ENCODE data around the gene ZBTB7B. TPM values are rescaled to one million over a fixed set of nuclear protein-coding genes. Genes with fewer than 3 reads are reported as not detected.

ZBTB7B gene
- total RNA-seq, 2 experiments from 2014 or later, result 16.3 to 23.2 TPM

GRCh38 chr1:155033524-155033923 lies 30.9 kb downstream of the ZBTB7B start, which contains the start of the genes DCST1 and DCST2:
DCST1 (plus strand) TSS chr1:155033824; CDS start chr1:155034037, 213 bp downstream.
DCST2 (minus strand) TSS chr1:155033781; CDS start chr1:155033701, 80 bp downstream.
- H3K27ac ChIP-seq (ENCODE audit: low read depth, low read length, poor library complexity, severe bottlenecking), result no peak within 1 kb of the TSS
- TF ChIP-seq EZH2phosphoT487 (IDR thresholded peaks at IDR 0.05; ENCODE audit: borderline replicate concordance, low read depth, low read length) (no peak), CTCF (conservative IDR thresholded peaks at IDR 0.05; ENCODE audit: low read length) (no peak)
- H3K79me2 ChIP-seq (ENCODE audit: insufficient read depth, low read depth, low read length), result no peaks in the 10 kb centered on the region
- no peak within 1 kb of the TSS for H3K4me3 ChIP-seq (ENCODE audit: low read depth, low read length, poor library complexity, severe bottlenecking)
- DNase-seq (ENCODE audit: low spot score), result no peak
- BruUV-seq (replicated peaks), result no TSS peak
- H3K9me2 ChIP-seq (ENCODE audit: insufficient read depth, low read length), result no peaks in the 10 kb centered on the region
- H3K4me1 ChIP-seq (ENCODE audit: insufficient read depth, low read length, poor library complexity, severe bottlenecking), result no peaks in the 10 kb centered on the region
- H2AFZ ChIP-seq (ENCODE audit: low read length), result no peak within 1 kb of the TSS
- no peaks in the 10 kb centered on the region for H4K20me1 ChIP-seq (ENCODE audit: insufficient read depth, low read length)
- CTCF ChIA-PET (ENCODE audit: unreplicated experiment), result no interaction called here
- no peak within 1 kb of the TSS for H3K4me2 ChIP-seq (ENCODE audit: low read length)
- intact Hi-C loops (cut with micrococcal nuclease; ENCODE audit: unreplicated experiment), result no loop called here
- POLR2A ChIA-PET, result no interaction called here
- no peaks in the 10 kb centered on the region for H3K9me3 ChIP-seq (ENCODE audit: low read length)
- no peaks in the 10 kb centered on the region for H3K36me3 ChIP-seq (ENCODE audit: insufficient read depth, low read length)

GRCh38 chr1:155034318-155035208 lies 32.0 kb downstream of the ZBTB7B start:
- no peaks in the 10 kb centered on the region for H3K4me1 ChIP-seq (ENCODE audit: insufficient read depth, low read length, poor library complexity, severe bottlenecking)
- no peaks in the 10 kb centered on the region for H3K9me3 ChIP-seq (ENCODE audit: low read length)
- no peak for TF ChIP-seq EZH2phosphoT487 (IDR thresholded peaks at IDR 0.05; ENCODE audit: borderline replicate concordance, low read depth, low read length)
- TF ChIP-seq CTCF (conservative IDR thresholded peaks at IDR 0.05; ENCODE audit: low read length), result no peak
- intact Hi-C loops (cut with micrococcal nuclease; ENCODE audit: unreplicated experiment), result no loop called here
- no peak overlapping the region for H3K4me3 ChIP-seq (ENCODE audit: low read depth, low read length, poor library complexity, severe bottlenecking)
- no peaks in the 10 kb centered on the region for H4K20me1 ChIP-seq (ENCODE audit: insufficient read depth, low read length)
- no peaks in the 10 kb centered on the region for H3K36me3 ChIP-seq (ENCODE audit: insufficient read depth, low read length)
- no peaks in the 10 kb centered on the region for H3K79me2 ChIP-seq (ENCODE audit: insufficient read depth, low read depth, low read length)
- no peak overlapping the region for H3K27ac ChIP-seq (ENCODE audit: low read depth, low read length, poor library complexity, severe bottlenecking)
- ChIA-PET CTCF (ENCODE audit: unreplicated experiment) (no interaction called here), POLR2A (interaction anchor here (0.6 kb wide), 2 partner anchors 22 to 1025 kb away, joined by 3 to 4 read pairs; no protein-coding TSS in a partner anchor)
- H2AFZ ChIP-seq (ENCODE audit: low read length), result no peak overlapping the region
- BruUV-seq (replicated peaks), result no TSS peak
- H3K9me2 ChIP-seq (ENCODE audit: insufficient read depth, low read length), result no peaks in the 10 kb centered on the region
- DNase-seq (ENCODE audit: low spot score), result no peak
- no peak overlapping the region for H3K4me2 ChIP-seq (ENCODE audit: low read length)

GRCh38 chr1:155035936-155036335 lies 33.3 kb downstream of the ZBTB7B start:
- no peak overlapping the region for H3K4me3 ChIP-seq (ENCODE audit: low read depth, low read length, poor library complexity, severe bottlenecking)
- H3K9me3 ChIP-seq (ENCODE audit: low read length), result no peaks in the 10 kb centered on the region
- intact Hi-C loops (cut with micrococcal nuclease; ENCODE audit: unreplicated experiment), result no loop called here
- H4K20me1 ChIP-seq (ENCODE audit: insufficient read depth, low read length), result no peaks in the 10 kb centered on the region
- no TSS peak for BruUV-seq (replicated peaks)
- H3K4me1 ChIP-seq (ENCODE audit: insufficient read depth, low read length, poor library complexity, severe bottlenecking), result no peaks in the 10 kb centered on the region
- DNase-seq (ENCODE audit: low spot score), result no peak
- H3K9me2 ChIP-seq (ENCODE audit: insufficient read depth, low read length), result no peaks in the 10 kb centered on the region
- no peaks in the 10 kb centered on the region for H3K36me3 ChIP-seq (ENCODE audit: insufficient read depth, low read length)
- H3K27ac ChIP-seq (ENCODE audit: low read depth, low read length, poor library complexity, severe bottlenecking), result no peak overlapping the region
- H3K79me2 ChIP-seq (ENCODE audit: insufficient read depth, low read depth, low read length), result no peaks in the 10 kb centered on the region
- no peak overlapping the region for H3K4me2 ChIP-seq (ENCODE audit: low read length)
- CTCF ChIA-PET (ENCODE audit: unreplicated experiment), result no interaction called here
- TF ChIP-seq CTCF (conservative IDR thresholded peaks at IDR 0.05; ENCODE audit: low read length) (no peak), EZH2phosphoT487 (IDR thresholded peaks at IDR 0.05; ENCODE audit: borderline replicate concordance, low read depth, low read length) (no peak)
- POLR2A ChIA-PET, result no interaction called here
- no peak overlapping the region for H2AFZ ChIP-seq (ENCODE audit: low read length)

Data from OCI-LY7 (cell line).